Mucosa of rectum (tissue), 2 donors: ENCODE results near the gene SCN3B.

ENCODE experiments used
- H3K27ac ChIP-seq, 2 donors: one replicate each; pipeline ENCODE4 v1.7.0; 2013; ENCODE audit warnings: inconsistent platforms in 2 of 2, low read depth in 2 of 2, low read length in 2 of 2
- H3K27me3 ChIP-seq, 2 donors: one replicate each; pipeline ENCODE4 v1.7.0; 2013; ENCODE audit warnings: low read length in 2 of 2; ENCODE audit not compliant: control insufficient read depth in 2 of 2, insufficient read depth in 2 of 2
- H3K36me3 ChIP-seq, 2 donors: one replicate each; pipeline ENCODE4 v1.7.0; 2013; ENCODE audit warnings: low read length in 2 of 2; ENCODE audit not compliant: control insufficient read depth in 2 of 2, insufficient read depth in 2 of 2
- H3K4me1 ChIP-seq, 2 donors: one replicate each; pipeline ENCODE4 v1.7.0; 2013; ENCODE audit warnings: low read length in 2 of 2, mild to moderate bottlenecking in 1 of 2; ENCODE audit not compliant: control insufficient read depth in 2 of 2, insufficient read depth in 2 of 2
- H3K4me3 ChIP-seq, 2 donors: one replicate each; pipeline ENCODE4 v1.7.0; 2013; ENCODE audit warnings: low read length in 2 of 2
- H3K9ac ChIP-seq, 2 donors: one replicate each; pipeline ENCODE4 v1.7.0; 2013; ENCODE audit warnings: low read length in 2 of 2, low read depth in 1 of 2, mild to moderate bottlenecking in 1 of 2
- H3K9me3 ChIP-seq, 2 donors: one replicate each; pipeline ENCODE4 v1.7.0; 2013; ENCODE audit warnings: low read length in 2 of 2; ENCODE audit not compliant: control insufficient read depth in 2 of 2
- donor health status: healthy.
- donor health status: Normal muscosa, but diverticular disease.

Gene SCN3B

DNA sequence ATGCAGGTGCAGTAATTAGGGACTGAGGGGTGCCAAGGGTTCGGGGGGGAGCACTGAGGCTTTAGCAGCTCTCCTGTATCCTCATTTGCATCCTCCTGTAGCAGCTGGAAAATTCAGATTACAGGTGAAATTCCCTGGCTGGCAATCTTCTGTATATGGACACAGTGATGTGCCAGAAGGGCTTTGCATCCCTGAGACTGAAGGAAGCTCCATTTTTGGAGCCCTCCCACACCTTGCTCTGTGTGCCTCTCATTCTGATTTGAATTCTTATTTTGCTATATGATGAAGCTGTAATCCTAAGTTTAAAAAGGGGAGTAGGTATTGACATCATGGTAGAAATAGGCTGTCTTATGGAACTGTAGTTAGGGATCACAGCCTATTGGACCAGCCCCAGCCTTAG is 46.6 kb downstream of the SCN3B start:
- no peaks in the 10 kb centered on the region for H3K9me3 ChIP-seq
- H3K36me3 ChIP-seq, result peaks cover 0 to 4% of the 10 kb centered on the region in 2 donors
- no peaks in the 10 kb centered on the region for H3K4me1 ChIP-seq
- no peak overlapping the region for H3K4me3 ChIP-seq
- H3K27ac ChIP-seq, result no peak overlapping the region
- no peaks in the 10 kb centered on the region for H3K27me3 ChIP-seq
- H3K9ac ChIP-seq, result no peak overlapping the region

DNA sequence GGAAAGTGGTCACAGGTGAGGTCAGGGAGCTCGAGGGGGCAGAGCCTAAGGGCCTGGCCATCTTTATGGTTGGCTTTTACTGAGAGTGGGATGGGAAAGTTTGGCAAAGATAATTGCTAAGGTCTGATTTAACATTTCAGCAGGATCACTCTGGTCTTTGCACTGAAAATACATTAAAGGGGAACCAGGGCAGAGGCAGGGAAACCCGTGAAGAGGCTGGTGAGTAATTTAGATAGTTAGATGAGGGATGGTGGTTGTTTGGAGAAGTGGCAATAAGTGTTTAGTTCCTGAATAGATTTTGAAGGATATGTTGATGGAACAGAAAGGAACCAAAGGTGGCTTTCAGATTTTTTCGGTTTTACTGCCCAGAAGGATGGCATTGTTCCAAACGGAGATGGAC is 50.8 kb downstream of the SCN3B start:
- H3K36me3 ChIP-seq, result peaks cover 0 to 4% of the 10 kb centered on the region in 2 donors

DNA sequence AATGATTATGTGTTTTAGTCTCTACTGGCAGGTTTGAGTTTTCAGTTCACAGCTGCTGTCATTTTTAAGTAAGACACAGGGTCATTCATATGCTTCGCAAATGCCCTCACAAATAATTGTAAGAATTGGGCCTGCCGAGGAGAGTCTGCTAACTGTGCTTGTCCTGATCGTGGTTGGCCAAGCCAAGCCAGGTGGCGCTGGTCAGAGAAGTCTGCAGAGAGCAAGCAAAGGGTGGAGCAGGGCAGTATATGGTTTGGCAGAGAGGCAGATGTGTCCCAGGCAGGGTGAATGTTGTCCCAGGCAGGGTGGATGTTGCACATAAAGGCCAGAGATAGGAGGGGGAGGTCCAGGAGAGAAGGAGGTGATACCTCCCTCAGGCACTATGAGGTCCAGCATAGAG is 52.7 kb downstream of the SCN3B start:
- no peaks in the 10 kb centered on the region for H3K27me3 ChIP-seq
- H3K36me3 ChIP-seq, result no peaks in the 10 kb centered on the region
- H3K27ac ChIP-seq, result no peak overlapping the region
- H3K9ac ChIP-seq, result no peak overlapping the region
- no peaks in the 10 kb centered on the region for H3K4me1 ChIP-seq
- no peaks in the 10 kb centered on the region for H3K9me3 ChIP-seq
- no peak overlapping the region for H3K4me3 ChIP-seq

More for the DNA sequence above, 50.8 kb downstream of the SCN3B start:
- H3K9me3 ChIP-seq, result no peaks in the 10 kb centered on the region
- H3K9ac ChIP-seq, result no peak overlapping the region
- no peaks in the 10 kb centered on the region for H3K27me3 ChIP-seq
- no peak overlapping the region for H3K27ac ChIP-seq
- H3K4me3 ChIP-seq, result no peak overlapping the region
- no peaks in the 10 kb centered on the region for H3K4me1 ChIP-seq

DNA sequence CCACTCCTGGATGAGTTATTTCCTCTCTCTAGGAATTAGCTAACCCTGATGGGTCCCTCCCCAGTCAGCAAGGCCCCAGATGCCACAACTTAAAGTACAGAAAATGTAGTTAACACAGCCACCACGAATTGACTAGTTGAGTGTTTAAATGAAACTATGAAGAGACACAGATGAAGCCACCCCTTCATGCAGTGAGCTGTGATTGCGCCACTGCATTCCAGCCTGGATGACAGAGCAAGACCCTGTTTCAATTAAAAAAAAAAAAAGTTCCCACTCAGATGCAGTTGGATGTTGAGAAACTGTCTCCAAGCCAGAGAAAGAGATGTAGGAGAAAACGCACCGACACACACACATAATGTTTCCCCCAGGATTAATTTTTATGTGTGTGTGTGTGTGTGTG is 53.3 kb downstream of the SCN3B start:
- Histone ChIP-seq H3K9ac (no peak overlapping the region), H3K9me3 (no peaks in the 10 kb centered on the region), H3K36me3 (no peaks in the 10 kb centered on the region)

DNA sequence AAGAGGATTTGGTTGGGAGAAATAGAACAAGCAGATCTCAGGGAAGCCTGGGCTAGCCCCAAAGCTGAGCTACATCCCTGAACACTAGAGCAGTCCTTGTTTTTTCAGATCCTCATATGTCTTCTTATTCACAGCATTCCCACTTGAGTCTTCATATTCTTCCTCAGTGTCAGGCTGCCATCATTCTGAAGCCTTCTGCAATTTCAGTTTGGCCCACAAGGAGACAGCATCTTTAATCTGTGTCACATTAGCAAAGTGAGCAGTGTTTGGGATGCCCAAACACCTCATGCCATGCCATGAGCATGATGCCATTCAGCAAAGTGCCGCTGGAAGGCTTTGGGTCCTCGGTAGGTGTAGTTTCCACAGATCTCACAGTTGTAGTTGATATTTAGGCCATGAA is 56.6 kb downstream of the SCN3B start:
- Histone ChIP-seq H3K4me3 (no peak overlapping the region), H3K9ac (no peak overlapping the region), H3K9me3 (no peaks in the 10 kb centered on the region), H3K4me1 (no peaks in the 10 kb centered on the region), H3K27ac (no peak overlapping the region), H3K36me3 (no peaks in the 10 kb centered on the region), H3K27me3 (no peaks in the 10 kb centered on the region)

More for the DNA sequence above, 53.3 kb downstream of the SCN3B start:
- H3K4me1 ChIP-seq, result no peaks in the 10 kb centered on the region
- no peak overlapping the region for H3K4me3 ChIP-seq
- no peaks in the 10 kb centered on the region for H3K27me3 ChIP-seq
- H3K27ac ChIP-seq, result no peak overlapping the region

DNA sequence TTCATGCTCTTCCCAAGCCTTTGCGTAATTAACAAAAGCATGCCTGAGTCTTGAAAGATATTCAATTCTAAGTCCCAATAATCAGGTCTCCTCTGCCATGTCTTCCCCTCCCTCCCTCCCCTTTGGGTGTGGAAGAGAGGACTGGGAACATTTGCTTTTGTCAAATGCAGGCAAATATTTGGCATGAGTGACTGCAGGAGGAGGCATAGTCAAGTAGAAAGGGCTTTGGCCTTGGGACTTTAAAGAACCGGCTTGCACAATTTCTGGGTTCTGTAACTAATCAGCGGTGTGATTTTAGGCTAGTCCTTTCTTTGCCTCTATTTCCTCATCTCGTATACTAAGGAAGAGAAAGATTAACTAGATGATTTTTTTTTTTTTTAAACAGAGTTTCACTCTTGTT is 59.5 kb downstream of the SCN3B start:
- Histone ChIP-seq H3K36me3 (no peaks in the 10 kb centered on the region), H3K27ac (no peak overlapping the region), H3K9ac (no peak overlapping the region), H3K9me3 (no peaks in the 10 kb centered on the region), H3K27me3 (no peaks in the 10 kb centered on the region), H3K4me1 (peaks cover 11 to 14% of the 10 kb centered on the region in 2 donors), H3K4me3 (no peak overlapping the region)

DNA sequence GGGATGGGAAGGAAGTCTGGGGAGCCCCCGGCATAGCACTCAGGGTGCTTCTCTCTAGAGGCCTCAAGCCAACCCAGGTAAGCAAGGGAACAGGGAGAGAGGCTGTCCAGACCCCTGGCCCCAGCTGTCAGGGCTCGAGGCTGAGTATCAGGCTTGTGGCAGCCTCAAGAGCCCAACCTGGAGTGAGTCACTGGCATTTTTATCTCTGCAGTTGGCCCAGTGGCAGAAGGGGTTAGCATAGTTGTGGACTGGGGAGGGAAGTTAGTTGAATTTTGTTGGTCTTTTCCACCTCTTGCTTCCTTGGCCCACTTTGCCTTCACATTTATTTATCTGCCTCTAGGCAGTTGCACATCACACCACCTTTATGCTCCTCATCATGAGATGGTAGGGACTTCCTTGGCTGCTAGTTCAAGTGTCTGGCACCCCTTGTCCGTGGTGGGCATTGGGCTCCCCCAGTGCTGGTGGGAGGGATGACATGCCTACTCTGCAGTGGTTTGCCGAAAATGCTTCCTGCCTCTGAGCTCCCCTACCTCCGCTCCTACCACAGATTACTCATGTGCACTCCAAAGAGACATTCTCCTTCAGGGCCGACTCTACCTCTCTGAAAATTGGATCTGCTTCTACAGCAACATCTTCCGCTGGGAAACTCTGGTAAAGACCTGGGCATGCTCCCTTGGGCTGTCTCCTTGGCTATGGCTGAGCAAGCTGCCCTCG is 60.1 kb downstream of the SCN3B start:
- Histone ChIP-seq H3K36me3 (no peaks in the 10 kb centered on the region), H3K4me1 (peaks cover 11 to 16% of the 10 kb centered on the region in 2 donors), H3K27me3 (no peaks in the 10 kb centered on the region), H3K9ac (no peak overlapping the region), H3K9me3 (no peaks in the 10 kb centered on the region), H3K27ac (no peak overlapping the region), H3K4me3 (no peak overlapping the region)

DNA sequence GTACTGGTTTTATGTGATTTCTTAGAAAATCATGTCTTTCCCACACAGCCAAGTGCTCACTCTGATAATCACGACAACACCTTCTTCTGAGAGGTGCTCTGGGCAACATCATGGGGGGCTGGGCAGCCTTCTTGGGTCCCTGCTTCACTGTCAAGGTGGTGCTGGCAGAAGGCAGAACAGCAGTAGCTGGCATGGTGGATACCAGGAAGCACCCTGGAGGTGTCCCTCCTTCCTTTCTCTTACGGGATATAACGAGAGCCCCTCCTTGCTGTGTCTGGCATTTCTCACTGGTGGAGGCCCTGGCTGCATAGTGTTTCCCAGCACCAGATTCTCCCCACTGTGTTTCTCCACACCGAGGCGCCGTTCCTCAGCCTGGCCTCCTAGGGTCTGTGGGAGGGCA is 60.9 kb downstream of the SCN3B start:
- Histone ChIP-seq H3K4me1 (peaks cover 11 to 16% of the 10 kb centered on the region in 2 donors), H3K4me3 (no peak overlapping the region), H3K27ac (no peak overlapping the region), H3K9me3 (no peaks in the 10 kb centered on the region), H3K36me3 (no peaks in the 10 kb centered on the region), H3K27me3 (no peaks in the 10 kb centered on the region), H3K9ac (no peak overlapping the region)

DNA sequence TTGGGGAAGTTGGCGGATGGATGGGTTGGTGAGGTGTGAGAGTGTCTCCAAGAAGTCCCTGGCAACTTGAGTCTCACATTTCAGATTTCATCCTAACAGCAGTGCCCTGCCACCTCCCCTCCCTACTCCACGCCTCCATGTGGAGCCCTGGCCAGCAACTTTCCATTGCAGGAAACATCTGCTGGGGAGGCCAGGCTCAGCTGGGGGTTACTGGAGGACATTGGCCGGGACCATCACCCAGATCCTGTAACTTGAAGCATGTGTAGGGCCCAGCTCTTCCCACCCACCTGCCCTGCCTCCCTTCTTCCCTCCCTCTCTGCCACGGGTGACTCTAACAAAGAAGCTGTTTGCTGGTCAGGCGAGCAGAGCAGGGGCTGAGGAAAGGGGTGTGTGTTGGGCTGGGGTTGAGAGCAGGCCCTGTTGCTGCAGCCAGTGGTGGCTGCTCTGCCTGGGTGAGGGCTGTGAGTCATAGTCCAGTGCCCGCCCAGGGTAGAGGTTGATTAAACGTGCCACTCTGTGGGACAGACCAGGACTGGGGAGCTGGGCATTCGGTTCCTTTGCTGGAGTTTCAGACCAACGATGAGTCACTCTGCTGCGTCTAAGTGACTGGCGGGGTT is 64.0 kb downstream of the SCN3B start:
- Histone ChIP-seq H3K4me3 (no peak overlapping the region), H3K9ac (no peak overlapping the region), H3K9me3 (no peaks in the 10 kb centered on the region), H3K27me3 (no peaks in the 10 kb centered on the region), H3K4me1 (peaks cover 28 to 37% of the 10 kb centered on the region in 2 donors), H3K36me3 (no peaks in the 10 kb centered on the region), H3K27ac (peak overlapping the region in 1 of 2 donors; percentile 5)

DNA sequence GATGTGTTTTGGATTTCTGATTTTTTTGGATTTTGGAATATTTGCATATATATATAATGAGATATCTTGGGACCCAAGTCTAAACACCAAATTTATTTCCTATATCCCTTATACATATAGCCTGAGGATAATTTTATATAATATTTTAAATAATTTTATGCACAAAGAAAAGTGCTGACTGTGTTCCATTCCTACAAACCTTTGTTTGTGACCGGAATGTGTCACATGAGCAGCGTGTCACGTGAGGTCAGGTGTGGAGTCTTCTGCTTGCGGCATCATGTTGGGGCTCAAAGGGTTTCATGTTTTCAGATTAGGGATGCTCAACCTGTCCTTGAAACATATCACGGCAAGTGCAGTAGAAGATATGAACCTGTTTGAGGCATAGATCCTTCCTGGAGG is 65.6 kb downstream of the SCN3B start:
- H3K4me1 ChIP-seq, result peaks cover 30 to 43% of the 10 kb centered on the region in 2 donors
- no peaks in the 10 kb centered on the region for H3K36me3 ChIP-seq
- no peak overlapping the region for H3K4me3 ChIP-seq
- no peaks in the 10 kb centered on the region for H3K9me3 ChIP-seq
- no peaks in the 10 kb centered on the region for H3K27me3 ChIP-seq
- no peak overlapping the region for H3K9ac ChIP-seq
- H3K27ac ChIP-seq, result no peak overlapping the region
